OCI-M1 (cell line): Measurements from ENCODE around the gene UBE3D.

ENCODE experiments used
- DNase-seq: peaks from one replicate; lab custom pipeline; 2025; lab: John Stamatoyannopoulos, UW

UBE3D gene, protein sequence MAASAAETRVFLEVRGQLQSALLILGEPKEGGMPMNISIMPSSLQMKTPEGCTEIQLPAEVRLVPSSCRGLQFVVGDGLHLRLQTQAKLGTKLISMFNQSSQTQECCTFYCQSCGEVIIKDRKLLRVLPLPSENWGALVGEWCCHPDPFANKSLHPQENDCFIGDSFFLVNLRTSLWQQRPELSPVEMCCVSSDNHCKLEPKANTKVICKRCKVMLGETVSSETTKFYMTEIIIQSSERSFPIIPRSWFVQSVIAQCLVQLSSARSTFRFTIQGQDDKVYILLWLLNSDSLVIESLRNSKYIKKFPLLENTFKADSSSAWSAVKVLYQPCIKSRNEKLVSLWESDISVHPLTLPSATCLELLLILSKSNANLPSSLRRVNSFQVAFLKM

DNA sequence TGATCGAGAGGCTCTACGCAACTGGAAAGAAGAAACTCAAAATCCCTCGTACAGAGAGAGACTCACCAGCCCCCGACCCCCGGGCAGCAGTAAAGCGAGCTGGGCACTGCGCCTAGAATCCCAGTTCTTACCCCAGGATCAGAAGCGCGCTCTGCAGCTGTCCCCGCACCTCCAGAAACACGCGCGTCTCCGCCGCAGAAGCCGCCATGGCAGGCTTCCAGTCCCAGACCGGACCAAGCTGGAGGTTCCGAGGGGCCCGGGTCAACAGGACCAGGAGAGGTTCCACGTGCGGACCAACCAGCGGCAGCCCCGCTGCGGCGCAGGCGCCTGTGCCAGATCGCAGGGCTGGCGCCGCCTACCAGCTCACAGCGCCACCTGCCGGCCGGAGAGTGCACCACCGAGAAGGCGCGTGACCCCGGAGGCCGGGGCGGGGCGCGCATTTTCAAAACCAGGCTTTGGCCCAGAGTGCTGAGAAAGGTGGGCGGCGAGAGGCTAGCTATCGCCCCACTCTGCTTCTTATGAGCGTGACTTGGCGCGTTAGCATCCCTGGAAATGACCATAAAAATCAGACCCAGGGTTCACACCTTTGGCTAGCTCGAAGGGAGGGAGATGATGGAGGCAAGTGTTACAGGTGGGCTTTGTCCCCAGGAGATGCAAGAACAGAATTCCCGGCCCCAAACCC, at the start of gene UBE3D:
TSS of gene UBE3D (minus strand) at position 331 of the 682 bp plus-strand sequence. CDS start at position 208, 123 bp downstream.
- peak; percentile 95 for DNase-seq

DNA sequence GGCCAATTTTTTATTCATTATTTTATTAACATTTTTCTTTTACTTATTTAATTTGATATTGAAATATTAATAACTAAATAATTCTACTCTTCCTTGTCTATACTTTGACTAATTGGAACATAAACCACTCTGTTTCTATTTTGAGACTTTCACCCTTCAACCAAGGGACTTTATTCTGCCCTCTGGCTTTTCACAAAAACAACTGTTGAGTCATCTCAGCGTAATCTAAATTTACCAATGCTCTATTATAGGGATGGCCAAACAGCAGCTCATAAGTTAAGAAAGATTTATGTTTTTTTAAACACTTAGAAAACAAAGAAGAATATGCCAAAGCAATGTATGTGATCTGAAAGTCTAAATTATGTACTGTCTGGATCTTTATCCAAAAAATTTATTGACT, 48.5 kb upstream of the UBE3D start:
- peak; percentile 23 for DNase-seq

DNA sequence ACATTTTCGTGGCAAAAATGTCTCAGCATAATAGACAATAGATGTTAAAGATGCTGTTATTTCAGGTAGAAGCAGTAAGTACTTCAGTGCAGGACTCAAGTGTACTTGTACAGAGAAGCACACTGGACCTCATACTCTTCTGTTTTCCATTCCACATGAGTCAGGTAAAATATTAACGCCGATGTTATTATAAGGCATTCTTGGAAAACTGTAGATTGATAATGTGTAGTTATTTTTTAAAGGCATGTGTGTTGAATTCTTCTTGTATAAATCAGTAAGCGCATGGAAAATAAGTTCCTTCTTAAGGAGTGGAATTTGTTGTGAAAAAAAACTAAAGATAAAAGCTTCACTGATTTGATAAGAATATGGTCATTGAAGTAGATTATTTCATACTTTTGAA, 47.6 kb upstream of the UBE3D start:
- no peak for DNase-seq

DNA sequence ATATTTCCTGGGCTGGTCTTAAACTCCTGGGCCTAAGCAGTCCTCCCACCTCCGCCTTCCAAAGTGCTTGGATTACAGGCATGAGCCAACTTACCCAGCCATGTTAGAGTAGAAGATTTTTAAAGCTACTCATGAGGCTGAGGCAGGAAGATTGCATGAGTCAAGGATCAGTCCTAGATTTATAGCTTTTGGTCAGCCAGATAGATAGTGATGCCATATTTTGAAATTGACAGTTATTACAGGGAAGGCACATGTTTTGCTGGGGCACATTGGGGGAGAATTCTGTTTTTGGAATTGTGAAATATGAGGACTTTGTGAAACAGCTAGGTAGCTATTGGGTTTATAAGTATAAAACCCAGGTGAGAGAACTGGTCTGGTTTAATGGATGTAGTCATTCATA, 42.7 kb upstream of the UBE3D start:
- peak; percentile 63 for DNase-seq

DNA sequence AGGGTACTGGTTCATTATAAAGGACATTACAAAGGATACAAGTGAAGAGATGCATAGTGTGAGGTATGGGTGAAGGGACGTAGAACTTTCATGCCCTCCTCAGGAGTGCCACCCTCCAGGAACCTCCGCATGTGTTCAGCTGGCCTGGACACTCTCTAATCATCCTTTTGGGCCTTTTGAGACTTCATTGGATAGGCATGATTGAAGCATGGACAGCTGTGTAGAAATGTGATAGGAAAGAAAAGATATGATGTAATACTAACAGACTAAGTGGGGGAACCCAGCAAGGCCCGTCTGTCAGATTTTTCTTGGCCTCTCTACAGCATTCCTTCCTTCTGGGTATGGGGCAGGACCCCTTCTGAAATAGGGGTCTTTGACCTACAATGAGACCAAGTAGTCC, 32.9 kb upstream of the UBE3D start:
- DNase-seq: no peak

DNA sequence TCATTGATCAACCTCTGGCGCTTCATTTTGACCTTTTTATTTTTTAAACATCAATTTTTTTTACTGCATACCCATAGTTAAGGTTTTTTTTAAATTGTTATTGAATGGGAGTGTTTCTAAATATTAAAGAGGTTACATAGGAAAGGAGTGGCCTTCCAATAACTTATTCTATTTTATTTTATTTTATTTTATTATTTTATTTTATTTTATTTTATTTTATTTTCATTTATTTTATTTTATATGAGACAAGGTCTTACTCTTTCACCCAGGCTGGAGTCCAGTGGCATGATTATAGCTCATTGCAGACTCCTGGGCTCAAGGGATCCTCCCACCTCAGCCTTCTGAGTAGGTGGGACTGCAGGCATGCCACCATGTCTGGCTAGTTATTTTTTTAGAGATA, 32.0 kb upstream of the UBE3D start:
- DNase-seq: no peak

DNA sequence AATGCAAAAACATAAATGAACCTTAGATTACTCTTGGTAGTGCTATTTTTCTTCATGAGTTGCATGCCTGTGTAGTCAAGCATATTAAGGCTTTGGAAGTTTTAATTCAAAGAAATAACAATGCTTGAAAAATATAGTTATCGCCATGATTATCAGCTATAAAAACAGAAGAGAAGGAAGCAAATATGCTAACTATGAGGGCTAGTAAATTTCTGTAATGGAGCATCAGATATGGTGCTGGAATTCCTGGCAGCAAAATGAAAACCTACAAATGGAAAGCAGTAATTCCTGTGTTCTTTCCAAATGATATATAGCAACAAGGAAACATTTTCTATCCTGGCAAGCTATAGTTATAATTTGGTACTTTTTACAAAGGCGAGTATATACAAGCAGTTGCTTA, 31.6 kb upstream of the UBE3D start:
- DNase-seq: no peak

DNA sequence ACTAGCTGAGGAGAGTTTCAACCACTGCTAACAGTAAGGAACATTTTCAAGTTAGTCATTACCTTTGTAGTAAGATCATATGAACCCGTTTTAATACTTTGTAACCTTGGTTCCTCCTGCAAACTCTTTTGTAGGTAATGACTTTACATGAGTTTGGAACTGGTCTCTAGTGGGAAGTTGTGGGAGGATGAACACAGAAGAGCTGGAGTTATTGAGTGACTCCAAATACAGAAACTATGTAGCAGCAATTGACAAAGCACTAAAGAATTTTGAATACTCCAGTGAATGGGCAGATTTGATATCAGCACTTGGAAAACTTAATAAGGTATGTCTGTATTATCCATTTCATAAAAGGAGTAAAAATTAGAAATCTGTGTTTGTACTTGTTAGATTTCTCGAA, 31.1 kb upstream of the UBE3D start:
- no peak for DNase-seq

DNA sequence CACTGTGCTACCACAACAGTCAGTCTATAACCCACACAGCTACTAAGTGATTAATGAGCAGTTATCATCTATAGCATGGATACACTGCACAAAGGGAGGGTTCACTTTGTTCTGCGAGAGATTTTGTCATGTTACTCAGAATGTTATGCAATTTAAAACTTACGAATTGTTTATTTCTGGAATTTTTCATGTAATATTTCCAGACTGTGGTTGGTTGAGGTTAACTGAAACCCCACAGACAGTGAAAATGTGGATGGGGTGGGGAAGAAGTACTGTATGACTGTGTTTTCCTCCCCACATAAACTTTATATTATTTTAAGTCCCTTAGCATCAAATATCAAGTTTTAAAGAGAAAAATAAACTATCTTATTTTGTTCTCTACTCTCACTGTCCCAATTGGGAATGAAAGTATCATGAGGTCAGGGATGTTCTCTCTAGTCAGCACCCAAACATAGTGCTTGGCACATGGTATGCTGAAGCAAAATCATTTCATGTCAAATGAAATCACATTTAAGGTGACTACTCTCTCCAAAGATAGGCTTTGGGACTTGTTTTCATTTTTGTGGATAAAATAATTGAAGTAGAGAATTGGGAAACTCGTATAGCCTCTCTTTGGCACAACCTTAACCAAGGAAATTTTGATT, 27.2 kb upstream of the UBE3D start:
- DNase-seq: no peak

DNA sequence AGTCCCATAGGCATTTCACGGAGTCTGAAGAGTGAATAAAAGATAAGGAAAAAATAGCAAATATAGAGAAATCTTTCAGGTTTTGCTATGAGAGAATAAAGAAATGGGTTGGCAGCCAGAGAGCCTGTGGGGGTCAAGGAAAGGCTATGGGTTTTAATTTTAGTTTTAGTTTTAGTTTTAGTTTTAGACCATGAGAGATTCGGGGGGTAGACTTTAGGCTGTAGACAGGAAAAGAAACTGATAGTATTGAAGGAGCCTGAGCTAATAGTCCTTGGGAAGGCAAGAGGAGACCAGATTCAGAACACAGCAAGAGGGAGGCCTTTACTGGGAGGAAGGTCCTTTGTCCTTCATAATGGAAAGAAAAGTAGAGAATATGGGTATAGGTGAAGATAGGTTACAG, 21.1 kb upstream of the UBE3D start:
- peak; percentile 50 for DNase-seq

DNA sequence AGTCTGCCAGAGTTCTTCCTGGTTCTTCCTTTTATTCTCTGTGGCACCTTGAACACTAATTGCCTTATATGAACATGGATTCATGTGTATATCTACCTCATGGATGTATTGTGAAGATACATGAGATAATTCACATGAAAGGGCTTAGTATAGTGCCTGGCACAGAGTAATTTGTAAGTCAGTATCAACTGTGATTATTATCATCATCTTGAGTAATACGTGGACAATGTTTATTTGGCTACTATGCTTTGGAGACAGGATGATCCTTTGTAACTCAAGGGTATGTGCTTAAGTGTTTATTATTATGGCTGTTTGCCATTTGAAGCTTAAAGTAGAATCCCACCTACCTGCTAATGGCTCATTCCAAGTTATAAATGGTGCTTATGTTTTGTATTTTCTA, 17.8 kb upstream of the UBE3D start:
- no peak for DNase-seq

DNA sequence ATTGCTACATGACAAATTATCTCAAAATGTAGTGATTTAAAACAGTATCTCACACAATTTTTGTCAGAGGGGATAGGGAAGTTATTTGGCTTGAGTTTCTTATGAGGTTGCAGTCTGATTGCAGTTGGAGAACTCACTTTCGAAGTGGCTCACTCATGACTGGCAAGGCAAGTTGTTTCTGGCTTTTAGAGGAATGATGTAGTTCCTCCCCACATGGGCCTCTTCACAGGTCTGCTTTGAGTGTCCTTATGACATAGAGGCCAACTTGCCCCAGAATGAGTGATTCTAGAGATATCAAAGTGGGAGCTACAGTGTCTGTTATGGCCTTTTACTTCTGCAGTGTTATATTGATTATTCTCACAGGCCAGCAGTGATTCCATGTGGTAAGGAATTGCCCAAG, 8.0 kb upstream of the UBE3D start:
- DNase-seq: no peak

DNA sequence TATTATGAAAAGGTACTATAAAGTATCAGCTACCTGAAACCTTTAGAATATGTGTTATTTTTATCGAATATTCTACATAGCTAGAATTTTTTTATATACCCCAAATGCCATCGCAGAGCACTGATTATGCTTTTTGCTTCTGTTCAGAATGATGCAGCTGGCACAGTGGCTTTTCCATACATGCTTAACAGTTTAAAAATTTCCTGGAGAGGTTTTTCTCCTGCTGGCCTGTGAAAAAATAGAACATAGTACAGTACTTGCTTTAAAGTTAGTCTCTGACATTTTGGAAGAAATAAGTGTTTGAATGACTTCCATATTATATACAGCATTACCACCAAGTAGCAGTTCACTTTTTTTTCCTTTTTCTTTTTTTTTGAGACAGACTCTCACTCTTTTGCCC, 7.1 kb upstream of the UBE3D start:
- no peak for DNase-seq

DNA sequence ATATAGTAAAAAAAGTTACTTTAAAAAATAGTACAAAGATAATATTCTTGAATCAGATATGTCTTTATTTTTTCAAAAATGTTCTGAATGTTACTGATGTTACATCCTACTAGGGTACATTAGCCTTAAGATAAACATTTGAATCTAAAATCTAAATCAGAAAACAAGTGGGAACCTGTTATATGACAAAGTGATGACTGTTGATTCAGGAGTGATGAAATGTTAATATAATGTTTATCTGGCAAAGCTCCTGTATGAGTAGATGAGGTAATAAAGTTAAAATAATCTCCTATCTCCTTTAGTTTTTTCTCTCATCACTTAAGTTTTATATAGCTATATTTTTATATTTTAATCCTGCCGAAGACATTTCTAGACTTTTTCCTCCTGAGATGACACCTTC, 6.1 kb upstream of the UBE3D start:
- no peak for DNase-seq

DNA sequence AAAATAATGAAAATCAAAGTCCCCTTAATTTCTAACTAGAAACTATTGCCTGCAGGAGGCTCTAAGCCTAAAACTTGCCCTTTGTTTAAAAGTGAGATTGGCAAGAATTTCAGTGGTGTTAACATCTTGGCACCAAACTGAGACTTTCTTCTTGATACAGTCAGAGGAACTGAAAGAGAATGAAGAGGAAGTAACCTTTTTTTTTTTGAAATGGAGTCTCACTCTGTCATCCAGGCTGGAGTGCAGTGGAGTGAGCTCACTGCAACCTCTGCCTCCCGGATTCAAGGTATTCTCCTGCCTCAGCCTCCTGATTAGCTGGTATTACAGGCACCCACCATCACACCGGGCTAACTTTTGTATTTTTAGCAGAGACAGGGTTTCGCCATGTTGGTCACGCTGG, 5.4 kb upstream of the UBE3D start:
- DNase-seq: peak; percentile 78

DNA sequence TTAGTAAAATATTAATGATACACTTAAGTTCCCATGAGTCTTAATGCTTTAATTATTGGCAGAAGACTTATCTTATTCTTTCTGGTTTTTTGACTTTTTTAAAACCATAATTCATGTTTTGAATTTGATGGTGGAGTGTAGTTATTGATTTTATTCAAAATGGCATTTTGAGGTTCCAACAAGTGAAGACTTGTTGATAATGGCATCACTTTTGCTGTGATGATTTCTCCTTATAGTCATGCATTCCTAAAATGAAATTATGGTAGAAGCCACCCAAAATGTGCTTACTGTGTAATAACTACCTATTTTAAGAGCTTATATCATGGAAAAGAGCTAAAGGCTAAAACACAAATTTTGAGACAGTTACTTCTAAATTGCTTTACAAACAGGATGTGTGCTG, 4.0 kb upstream of the UBE3D start:
- DNase-seq: no peak

DNA sequence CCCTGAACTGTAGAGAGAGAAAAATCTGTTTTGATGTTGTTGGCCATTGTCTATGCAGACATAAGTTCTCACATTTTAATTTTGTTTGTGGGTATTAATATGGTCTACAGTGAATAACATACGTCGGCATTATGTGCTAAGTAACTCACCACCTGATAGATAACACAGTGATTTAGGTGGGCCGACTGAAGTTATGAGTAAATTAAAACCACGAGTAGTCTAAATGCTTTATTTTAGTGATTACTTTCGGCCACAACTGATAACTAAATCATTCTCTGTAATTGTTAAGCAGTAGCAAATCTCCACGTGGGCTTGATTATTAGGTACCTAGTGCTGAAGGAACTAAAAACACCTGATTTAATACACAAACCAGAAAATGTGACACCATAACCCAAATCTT, 3.0 kb upstream of the UBE3D start:
- peak; percentile 55 for DNase-seq

DNA sequence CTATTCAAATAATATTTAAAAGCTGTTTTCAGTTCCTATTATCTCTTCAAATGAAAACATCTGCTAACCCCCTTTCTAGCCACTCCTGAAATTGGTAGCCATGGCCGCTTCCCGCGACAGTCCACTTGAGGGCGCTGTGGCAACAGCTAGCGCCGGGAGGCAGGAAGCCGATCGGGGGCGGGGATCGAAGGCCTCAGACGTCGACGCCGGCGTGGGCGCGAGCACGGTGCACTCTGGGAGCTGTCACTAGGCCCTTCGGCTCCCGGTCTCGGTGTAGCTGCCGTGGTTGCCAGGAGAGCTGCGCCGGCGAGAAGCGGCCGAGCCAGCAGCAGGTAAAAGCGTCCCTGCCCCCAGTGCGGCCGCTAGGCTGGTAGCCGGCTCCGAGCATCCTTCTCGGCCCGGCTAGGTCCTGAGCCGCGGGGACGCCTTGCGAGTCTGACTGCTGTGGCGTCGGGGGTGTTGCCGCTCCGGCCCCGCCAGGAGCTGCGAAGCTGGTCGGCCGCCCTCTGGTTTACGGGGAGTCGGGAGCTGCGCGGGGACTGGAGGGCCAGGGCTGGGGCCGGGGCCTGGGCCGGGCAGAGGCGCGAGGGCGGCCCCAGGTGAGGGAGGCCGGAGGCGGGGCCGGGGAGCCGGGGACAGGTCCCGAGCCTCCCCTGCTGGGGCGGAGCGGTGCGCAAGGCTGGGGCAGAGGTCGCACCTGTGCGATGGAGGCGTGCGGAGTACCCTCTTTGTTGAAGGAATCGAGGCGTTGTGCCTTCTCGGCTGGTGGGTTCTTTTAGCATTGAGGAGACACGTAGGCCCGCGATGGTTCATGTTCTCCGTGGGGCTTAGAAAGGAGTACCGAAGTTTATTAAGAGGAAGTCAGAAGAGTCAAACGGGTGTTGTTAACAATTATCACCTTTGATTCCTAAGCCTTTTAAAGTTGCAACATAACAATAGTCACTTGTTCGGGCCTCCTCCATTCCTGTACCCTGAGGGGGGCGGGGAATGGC, 2.1 kb upstream of the UBE3D start, which contains the start of gene DOP1A:
TSS of gene DOP1A (plus strand) at position 224 of the 992 bp plus-strand sequence. CDS start 29,307 bp downstream, outside the sequence.
- DNase-seq: peak; percentile 99

DNA sequence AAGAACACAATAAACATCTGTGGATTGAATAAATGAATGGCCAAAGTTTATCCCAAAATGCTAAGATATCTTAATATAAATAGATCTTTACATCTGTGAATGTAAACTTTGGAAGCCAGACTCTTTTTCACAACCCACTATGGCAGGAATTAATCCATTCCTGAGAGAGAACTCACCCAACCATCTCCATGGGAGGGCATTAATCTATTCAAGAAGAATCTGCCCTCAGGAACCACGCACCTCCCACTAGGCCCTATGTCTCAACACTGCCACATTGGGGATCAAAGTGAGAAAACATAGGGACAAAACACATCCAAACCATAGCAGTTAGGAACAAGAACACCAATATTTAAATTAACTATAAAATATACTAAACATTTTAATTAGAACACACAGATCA, 3.4 kb downstream of the UBE3D start:
- no peak for DNase-seq

DNA sequence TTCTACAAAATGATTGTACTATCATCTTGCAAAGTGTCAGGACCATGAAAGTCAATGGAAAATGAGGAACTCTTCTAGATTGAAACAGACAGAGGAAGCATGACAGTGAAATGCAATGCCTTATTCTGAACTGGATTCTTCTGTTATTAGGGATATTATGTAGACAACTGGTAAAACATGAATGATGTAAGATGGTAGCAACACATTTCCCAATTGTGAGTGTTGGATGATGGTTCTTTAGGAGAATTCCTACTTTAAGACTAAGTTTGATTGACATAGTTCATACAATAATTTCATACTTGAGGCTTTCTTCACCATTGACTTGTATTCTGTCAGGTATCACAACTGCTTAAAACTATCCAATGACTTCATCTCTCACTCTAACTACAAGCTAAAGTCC, 4.5 kb downstream of the UBE3D start:
- peak; percentile 23 for DNase-seq

DNA sequence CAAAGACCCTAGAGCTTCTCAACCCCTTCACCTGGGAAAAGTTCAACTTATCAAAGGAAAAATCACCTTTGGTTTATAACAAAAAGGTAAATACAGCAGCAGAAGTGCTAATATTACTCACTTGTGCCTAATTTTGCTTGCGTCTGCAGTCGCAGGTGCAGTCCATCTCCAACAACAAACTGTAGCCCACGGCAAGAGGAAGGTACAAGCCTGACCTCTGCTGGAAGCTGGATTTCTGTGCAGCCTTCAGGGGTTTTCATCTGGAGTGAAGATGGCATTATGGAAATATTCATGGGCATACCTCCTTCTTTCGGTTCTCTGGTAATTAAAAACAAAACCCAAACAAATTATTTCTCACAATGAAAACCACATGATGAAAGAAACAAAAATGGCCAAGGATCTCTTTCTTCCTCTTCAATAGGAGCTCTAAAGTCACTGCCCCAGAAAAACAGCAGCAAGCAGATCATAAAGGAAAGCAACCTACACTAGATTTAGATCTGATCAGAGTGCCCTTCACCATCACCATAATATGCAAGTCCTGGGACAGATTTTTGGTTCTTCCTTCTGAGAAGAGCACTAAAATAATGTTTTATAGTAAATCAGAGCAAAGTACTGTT, 7.8 kb downstream of the UBE3D start:
- DNase-seq: peak; percentile 73
